Kidney (tissue), 14 donors: Measurements from ENCODE around the gene KIR2DL3. TPM values are rescaled to one million over a fixed set of nuclear protein-coding genes. Genes with fewer than 3 reads are reported as not detected.

Experiments used
- DNase-seq, 5 donors: peaks; one replicate each; pipeline ENCODE4 v3.0.0-alpha.2; 2013 to 2020
- FAIRE-seq: peaks from 2 replicates; lab custom pipeline; 2012; peaks lifted over from hg19 to GRCh38; lab: Jason Lieb, UNC
- H3K27ac ChIP-seq, 2 donors: one replicate each; pipeline ENCODE4 v1.7.0; 2013; ENCODE audit warnings: low read depth in 2 of 2, low read length in 2 of 2, inconsistent platforms in 1 of 2
- H3K27me3 ChIP-seq: one replicate; pipeline ENCODE4 v1.7.1; 2013; ENCODE audit warnings: low read length, inconsistent platforms; ENCODE audit not compliant: control insufficient read depth, insufficient read depth
- H3K36me3 ChIP-seq, 3 donors: one replicate each; pipeline versions ENCODE4 v1.7.0 to v1.7.1; 2013; ENCODE audit warnings: low read length in 3 of 3, control low read depth in 1 of 3, inconsistent platforms in 1 of 3; ENCODE audit not compliant: insufficient read depth in 3 of 3, control insufficient read depth in 2 of 3
- H3K4me1 ChIP-seq, 3 donors: one replicate each; pipeline versions ENCODE4 v1.7.0 to v1.7.1; 2013; ENCODE audit warnings: low read length in 3 of 3, inconsistent platforms in 1 of 3, low read depth in 1 of 3; ENCODE audit not compliant: control insufficient read depth in 2 of 3, insufficient read depth in 2 of 3
- H3K4me3 ChIP-seq, 3 donors: one replicate each; pipeline versions ENCODE4 v1.7.0 to v1.8.1; 2013; ENCODE audit warnings: low read length in 3 of 3, control low read depth in 1 of 3, inconsistent platforms in 1 of 3
- H3K9ac ChIP-seq, 3 donors: one replicate each; pipeline versions ENCODE4 v1.7.0 to v1.7.1; 2013; ENCODE audit warnings: low read length in 3 of 3, control low read depth in 1 of 3, inconsistent platforms in 1 of 3
- H3K9me3 ChIP-seq, 3 donors: one replicate each; pipeline versions ENCODE4 v1.7.0 to v1.7.1; 2013; ENCODE audit warnings: low read length in 3 of 3, control low read depth in 1 of 3, inconsistent platforms in 1 of 3; ENCODE audit not compliant: control insufficient read depth in 2 of 3, insufficient read depth in 1 of 3
- CTCF ChIP-seq: IDR thresholded peaks from 3 replicates; pipeline ENCODE4 v1.5.1; 2012; ENCODE audit warnings: mild to moderate bottlenecking, moderate library complexity, borderline replicate concordance; ENCODE audit not compliant: insufficient read depth; ENCODE audit errors: extremely low read depth
- intact Hi-C: fragments of 100-400 bp; cut with DNase I; formaldehyde crosslinking; loops from one replicate; pipeline ENCODE4 v1.11.1; 2022
- polyA plus RNA-seq: library from polyadenylated mRNA; stranded (reverse); fragments of 350-450 nt; fragmentation: Illumina TruSeq; extraction: RNeasy Lipid Tissue Mini Kit (QIAGEN cat#74804); gene quantifications from one replicate; pipeline ENCODE4 v1.2.3, GENCODE V29; 2014; ENCODE audit warnings: low read depth, low replicate concordance; ENCODE audit not compliant: insufficient read depth
- total RNA-seq: library from RNA; stranded (reverse); fragmentation: NEBNext Ultra II Directional; extraction: Animal tissue kit (Norgen Biotek cat#: 25700); gene quantifications from one replicate; pipeline ENCODE4 v1.2.1, GENCODE V29; 2021
- donor health status: control.
- donor health status: control.
- donor health status: control.
- donor health status: control.
- donor health status: control.
- donor health status: DM: yes; HTN: yes; CAD: no.
- donor health status: Normal renal cell carcinoma (clear cell type).

Gene KIR2DL3
- total and polyA plus RNA-seq, 2 donors from 2014 or later, result 0.25 TPM; not detected in 1

- no peaks in the 10 kb centered on the region for H3K36me3 ChIP-seq
- DNase-seq, result no peak
- H3K27ac ChIP-seq, result no peak overlapping the region
- no peaks in the 10 kb centered on the region for H3K4me1 ChIP-seq
- H3K4me3 ChIP-seq, result no peak overlapping the region
- TF ChIP-seq CTCF, result no peak
- no peak for FAIRE-seq
- no peaks in the 10 kb centered on the region for H3K9me3 ChIP-seq
- H3K27me3 ChIP-seq, result no peaks in the 10 kb centered on the region
- H3K9ac ChIP-seq, result no peak overlapping the region
- intact Hi-C loops, result no loop called here
Observed at GRCh38 chr19:54728167-54728566, 10.1 kb upstream of the KIR2DL3 start.

- Histone ChIP-seq H3K27ac (no peak overlapping the region), H3K4me3 (no peak overlapping the region), H3K4me1 (no peaks in the 10 kb centered on the region), H3K36me3 (no peaks in the 10 kb centered on the region), H3K27me3 (no peaks in the 10 kb centered on the region), H3K9ac (no peak overlapping the region), H3K9me3 (no peaks in the 10 kb centered on the region)
- no peak for TF ChIP-seq CTCF
- intact Hi-C loops, result no loop called here
- DNase-seq (no peak), FAIRE-seq (no peak)
Observed at GRCh38 chr19:54729416-54730188, 8.7 kb upstream of the KIR2DL3 start.

- H3K4me1 ChIP-seq, result no peaks in the 10 kb centered on the region
- intact Hi-C loops, result no loop called here
- H3K9me3 ChIP-seq, result no peaks in the 10 kb centered on the region
- H3K27me3 ChIP-seq, result no peaks in the 10 kb centered on the region
- H3K4me3 ChIP-seq, result no peak overlapping the region
- DNase-seq (no peak), FAIRE-seq (no peak)
- no peaks in the 10 kb centered on the region for H3K36me3 ChIP-seq
- no peak overlapping the region for H3K9ac ChIP-seq
- TF ChIP-seq CTCF, result no peak
- H3K27ac ChIP-seq, result no peak overlapping the region
Observed at GRCh38 chr19:54731191-54731590, 7.1 kb upstream of the KIR2DL3 start.
